Progenitor cell of endocrine pancreas (in vitro differentiated cells): ENCODE results near the gene RAP1GAP2. TPM values are rescaled to one million over a fixed set of nuclear protein-coding genes. Genes with fewer than 3 reads are reported as not detected.

Experiments
- DNase-seq: peaks from one replicate; pipeline ENCODE4 v3.0.0; 2021; ENCODE audit warnings: low spot score; ENCODE audit not compliant: unreplicated experiment
- H3K27ac Mint-ChIP-seq: 2 replicates; pipeline ENCODE4 v1.8.0; 2021; ENCODE audit warnings: mild to moderate bottlenecking, moderate library complexity, mixed read lengths
- H3K27me3 Mint-ChIP-seq: 2 replicates; pipeline ENCODE4 v1.8.0; 2021; ENCODE audit warnings: mixed read lengths
- H3K36me3 Mint-ChIP-seq: 2 replicates; pipeline ENCODE4 v1.8.0; 2022; ENCODE audit warnings: mixed read lengths; ENCODE audit not compliant: insufficient read depth
- H3K4me1 Mint-ChIP-seq: 2 replicates; pipeline ENCODE4 v1.8.0; 2021; ENCODE audit warnings: low read depth, mixed read lengths
- H3K4me3 Mint-ChIP-seq: 2 replicates; pipeline ENCODE4 v1.8.0; 2021; ENCODE audit warnings: low read depth, mild to moderate bottlenecking, moderate library complexity, mixed read lengths
- H3K9me3 Mint-ChIP-seq: 2 replicates; pipeline ENCODE4 v1.8.0; 2021; ENCODE audit warnings: low read depth, mixed read lengths
- total RNA-seq: library from RNA; stranded (reverse); gene quantifications from 2 replicates; pipeline ENCODE4 v1.2.1, GENCODE V29; 2021
- TF ChIP-seq, protein P1 (sequence below): fragments of 200-600 bp; sonication (generic); IDR thresholded peaks from one replicate; pipeline ENCODE4 v1.5.0; 2021; ENCODE audit warnings: antibody characterized with exemption, mild to moderate bottlenecking; ENCODE audit not compliant: unreplicated experiment

The RAP1GAP2 gene
- total RNA-seq, 1 donor from 2014 or later = 116 TPM

- H3K27ac Mint-ChIP-seq = no peak overlapping the region
- no peaks in the 10 kb centered on the region for H3K36me3 Mint-ChIP-seq
- H3K27me3 Mint-ChIP-seq = peaks cover 9% of the 10 kb centered on the region
- H3K9me3 Mint-ChIP-seq = no peaks in the 10 kb centered on the region
- TF ChIP-seq, protein P1, sequence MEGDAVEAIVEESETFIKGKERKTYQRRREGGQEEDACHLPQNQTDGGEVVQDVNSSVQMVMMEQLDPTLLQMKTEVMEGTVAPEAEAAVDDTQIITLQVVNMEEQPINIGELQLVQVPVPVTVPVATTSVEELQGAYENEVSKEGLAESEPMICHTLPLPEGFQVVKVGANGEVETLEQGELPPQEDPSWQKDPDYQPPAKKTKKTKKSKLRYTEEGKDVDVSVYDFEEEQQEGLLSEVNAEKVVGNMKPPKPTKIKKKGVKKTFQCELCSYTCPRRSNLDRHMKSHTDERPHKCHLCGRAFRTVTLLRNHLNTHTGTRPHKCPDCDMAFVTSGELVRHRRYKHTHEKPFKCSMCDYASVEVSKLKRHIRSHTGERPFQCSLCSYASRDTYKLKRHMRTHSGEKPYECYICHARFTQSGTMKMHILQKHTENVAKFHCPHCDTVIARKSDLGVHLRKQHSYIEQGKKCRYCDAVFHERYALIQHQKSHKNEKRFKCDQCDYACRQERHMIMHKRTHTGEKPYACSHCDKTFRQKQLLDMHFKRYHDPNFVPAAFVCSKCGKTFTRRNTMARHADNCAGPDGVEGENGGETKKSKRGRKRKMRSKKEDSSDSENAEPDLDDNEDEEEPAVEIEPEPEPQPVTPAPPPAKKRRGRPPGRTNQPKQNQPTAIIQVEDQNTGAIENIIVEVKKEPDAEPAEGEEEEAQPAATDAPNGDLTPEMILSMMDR = no peak
- H3K4me3 Mint-ChIP-seq = no peak overlapping the region
- DNase-seq = no peak
- H3K4me1 Mint-ChIP-seq = no peaks in the 10 kb centered on the region
Measured at GRCh38 chr17:2801841-2802240, 5.6 kb downstream of the RAP1GAP2 start.

DNA sequence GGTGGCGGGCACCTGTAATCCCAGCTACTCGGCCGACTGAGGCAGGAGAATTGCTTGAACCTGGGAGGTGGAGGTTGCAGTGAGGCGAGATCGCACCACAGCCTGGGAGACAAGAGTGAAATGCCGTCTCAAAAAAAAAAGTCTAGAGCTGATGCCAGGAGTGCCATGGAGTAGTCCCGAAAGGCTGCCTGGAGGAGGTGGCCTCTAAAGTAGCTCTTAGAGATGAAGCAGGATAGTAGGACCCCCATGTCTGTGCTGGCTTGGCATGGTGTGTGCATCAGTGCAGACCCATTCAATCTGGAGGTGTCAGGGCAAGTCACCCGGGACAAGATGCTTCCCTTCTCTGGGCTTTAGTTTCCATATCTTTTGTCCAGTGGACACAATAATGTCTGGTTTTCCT is 6.3 kb downstream of the RAP1GAP2 start:
- H3K9me3 Mint-ChIP-seq = no peaks in the 10 kb centered on the region
- no peaks in the 10 kb centered on the region for H3K36me3 Mint-ChIP-seq
- H3K4me3 Mint-ChIP-seq = no peak overlapping the region
- TF ChIP-seq, protein P1 = no peak
- H3K27ac Mint-ChIP-seq = no peak overlapping the region
- peaks cover 8% of the 10 kb centered on the region for H3K27me3 Mint-ChIP-seq
- DNase-seq = no peak
- peaks cover 4% of the 10 kb centered on the region for H3K4me1 Mint-ChIP-seq

DNA sequence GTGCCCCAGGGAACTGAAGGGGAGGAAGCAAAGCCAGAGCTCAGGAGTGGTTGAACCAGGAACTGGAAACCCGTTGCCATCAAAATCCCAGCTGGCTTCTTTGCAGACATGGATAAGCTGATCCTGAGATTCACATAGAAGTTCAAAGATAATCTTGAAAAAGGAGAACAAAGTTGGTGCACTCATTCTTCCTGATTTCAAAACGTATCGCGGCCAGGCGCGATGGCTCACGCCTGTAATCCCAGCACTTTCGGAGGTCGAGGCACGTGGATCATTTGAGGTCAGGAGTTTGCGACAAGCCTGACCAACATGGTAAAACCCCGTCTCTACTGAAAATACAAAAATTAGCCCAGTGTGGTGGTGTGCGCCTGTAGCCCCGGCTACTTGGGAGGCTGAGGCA is 7.1 kb downstream of the RAP1GAP2 start:
- Mint-ChIP-seq H3K4me3 (no peak overlapping the region), H3K27ac (no peak overlapping the region), H3K9me3 (no peaks in the 10 kb centered on the region), H3K4me1 (peaks cover 4% of the 10 kb centered on the region), H3K36me3 (no peaks in the 10 kb centered on the region), H3K27me3 (peaks cover 8% of the 10 kb centered on the region)
- TF ChIP-seq, protein P1 = no peak
- no peak for DNase-seq

DNA sequence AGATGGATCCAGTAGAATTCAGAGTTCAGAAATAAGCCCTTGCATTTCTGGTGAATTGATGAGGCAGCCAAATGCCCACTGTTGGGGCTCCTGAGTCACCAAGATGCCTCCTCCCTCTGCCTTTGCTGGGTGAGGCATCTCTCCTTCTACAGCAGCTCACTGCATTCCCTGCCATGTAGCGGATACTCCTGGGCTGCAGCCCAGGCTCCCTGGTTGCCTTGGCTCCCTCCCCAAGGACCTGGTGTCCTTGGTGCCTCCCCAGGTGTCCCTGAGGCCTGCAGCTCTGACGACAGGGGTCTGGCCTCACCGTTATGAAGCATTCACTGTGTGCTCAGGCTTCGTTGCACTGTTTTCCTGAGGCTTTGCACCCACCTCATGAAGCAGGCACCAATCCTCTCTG is 7.7 kb downstream of the RAP1GAP2 start:
- Mint-ChIP-seq H3K4me1 (peaks cover 4% of the 10 kb centered on the region), H3K27ac (no peak overlapping the region), H3K36me3 (no peaks in the 10 kb centered on the region), H3K9me3 (no peaks in the 10 kb centered on the region), H3K4me3 (no peak overlapping the region), H3K27me3 (peaks cover 6% of the 10 kb centered on the region)
- no peak for DNase-seq
- TF ChIP-seq, protein P1 = no peak

- Mint-ChIP-seq H3K9me3 (no peaks in the 10 kb centered on the region), H3K4me3 (no peak overlapping the region), H3K27me3 (no peaks in the 10 kb centered on the region), H3K36me3 (no peaks in the 10 kb centered on the region), H3K4me1 (peaks cover 4% of the 10 kb centered on the region), H3K27ac (no peak overlapping the region)
- TF ChIP-seq, protein P1 = no peak
- DNase-seq = no peak
Measured at GRCh38 chr17:2804912-2805311, 8.7 kb downstream of the RAP1GAP2 start.
